Endodermal cell (in vitro differentiated cells): Measurements from ENCODE around the gene PTPRS. TPM values are rescaled to one million over a fixed set of nuclear protein-coding genes. Genes with fewer than 3 reads are reported as not detected.

Source experiments
- DNase-seq: peaks from one replicate; pipeline ENCODE4 v3.0.0-alpha.2; 2017
- H3K27ac ChIP-seq: 2 replicates; pipeline ENCODE4 v1.5.1; 2013; ENCODE audit warnings: mild to moderate bottlenecking, low read depth, low read length, moderate library complexity
- H3K27me3 ChIP-seq: 2 replicates; pipeline ENCODE4 v1.6.1; 2013; ENCODE audit warnings: mild to moderate bottlenecking, low read length, moderate library complexity; ENCODE audit not compliant: insufficient read depth, control insufficient read depth, poor library complexity, severe bottlenecking
- H3K36me3 ChIP-seq: 2 replicates; pipeline ENCODE4 v1.7.0; 2013; ENCODE audit warnings: mild to moderate bottlenecking, low read length, moderate library complexity; ENCODE audit not compliant: control insufficient read depth, insufficient read depth
- H3K4me1 ChIP-seq: one replicate; pipeline ENCODE4 v1.7.0; 2013; ENCODE audit warnings: low read length; ENCODE audit not compliant: control insufficient read depth, insufficient read depth
- H3K4me3 ChIP-seq: 2 replicates; pipeline ENCODE4 v1.5.1; 2013; ENCODE audit warnings: mild to moderate bottlenecking, low read length, moderate library complexity
- H3K9ac ChIP-seq: 2 replicates; pipeline ENCODE4 v1.6.1; 2013; ENCODE audit warnings: mild to moderate bottlenecking, low read length, moderate library complexity; ENCODE audit not compliant: poor library complexity, severe bottlenecking; ENCODE audit errors: extremely low read depth
- H3K9me3 ChIP-seq: 2 replicates; pipeline ENCODE4 v1.6.1; 2013; ENCODE audit warnings: mild to moderate bottlenecking, low read length, moderate library complexity; ENCODE audit not compliant: control insufficient read depth
- H3K27ac Mint-ChIP-seq: 2 replicates; pipeline ENCODE4 v1.8.0; 2020; ENCODE audit warnings: mixed read lengths
- H3K27me3 Mint-ChIP-seq: 2 replicates; pipeline ENCODE4 v1.8.0; 2021; ENCODE audit warnings: mild to moderate bottlenecking, mixed read lengths; ENCODE audit not compliant: insufficient read depth
- H3K36me3 Mint-ChIP-seq: 2 replicates; pipeline ENCODE4 v1.8.0; 2020; ENCODE audit warnings: low read depth, mixed read lengths
- H3K4me1 Mint-ChIP-seq: 2 replicates; pipeline ENCODE4 v1.8.0; 2020; ENCODE audit warnings: mixed read lengths
- H3K4me3 Mint-ChIP-seq: 2 replicates; pipeline ENCODE4 v1.8.0; 2020; ENCODE audit warnings: mild to moderate bottlenecking, moderate library complexity, mixed read lengths
- H3K9me3 Mint-ChIP-seq: 2 replicates; pipeline ENCODE4 v1.8.0; 2020; ENCODE audit warnings: mild to moderate bottlenecking, mixed read lengths
- WGBS, 2 experiments: methylation state at CpG; one replicate each; pipeline versions ENCODE4 v1.1.5 to v1.1.7; 2013; ENCODE audit warnings: missing lambda C conversion rate in 2 of 2, mixed read lengths in 1 of 2; ENCODE audit not compliant: insufficient coverage in 1 of 2, insufficient read length in 1 of 2; 5-methylcytosine and 5-hydroxymethylcytosine counted together
- total RNA-seq, 2 donors: library from RNA; stranded (reverse); fragmentation: NEBNext Ultra II Directional in 1 of 2; extraction: Animal tissue kit (Norgen Biotek cat#: 25700) in 1 of 2; gene quantifications; 2 replicates in 1 of 2; 3 replicates in 1 of 2; pipeline ENCODE4 v1.2.1, GENCODE V29; 2021
- TF ChIP-seq, protein P1 (sequence below): fragments of 200-600 bp; sonication (generic); conservative IDR thresholded peaks from 2 replicates; pipeline ENCODE4 v1.5.0; 2021; ENCODE audit warnings: antibody characterized with exemption, mild to moderate bottlenecking

The PTPRS gene
- total RNA-seq, 2 donors from 2014 or later = 226 to 248 TPM

DNA sequence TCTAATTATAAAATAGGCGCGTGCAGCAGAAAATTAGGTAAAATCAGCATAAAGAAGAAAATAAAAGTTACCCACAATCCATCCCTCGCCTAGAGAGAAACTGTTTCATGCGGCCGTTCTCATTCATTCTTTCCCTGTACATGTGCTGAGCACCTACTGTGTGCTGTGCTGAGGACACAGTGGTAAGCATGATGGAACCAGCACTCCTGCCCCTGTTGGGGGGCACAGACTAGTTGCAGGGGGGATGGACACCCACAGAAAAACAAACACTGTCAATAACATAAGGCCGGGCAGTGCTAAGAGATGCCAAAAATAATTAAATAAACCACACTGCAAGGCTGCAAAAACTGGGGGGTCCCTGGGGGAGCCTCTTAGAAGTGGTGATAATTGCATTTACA, 43.3 kb downstream of the PTPRS start:
- Mint-ChIP-seq H3K9me3 (no peaks in the 10 kb centered on the region), H3K27ac (no peak overlapping the region), H3K27me3 (peaks cover 2% of the 10 kb centered on the region), H3K4me3 (no peak overlapping the region), H3K4me1 (peaks cover 7% of the 10 kb centered on the region), H3K36me3 (peaks cover 28% of the 10 kb centered on the region)
- Histone ChIP-seq H3K36me3 (no peaks in the 10 kb centered on the region), H3K4me1 (no peaks in the 10 kb centered on the region), H3K9me3 (no peaks in the 10 kb centered on the region), H3K27me3 (no peaks in the 10 kb centered on the region), H3K9ac (no peak overlapping the region), H3K27ac (no peak overlapping the region), H3K4me3 (no peak overlapping the region)
- 98 to 100% methylated on average over 1 to 6 of the region's 6 CpGs for WGBS, 2 experiments
- no peak for DNase-seq
- TF ChIP-seq, protein P1, sequence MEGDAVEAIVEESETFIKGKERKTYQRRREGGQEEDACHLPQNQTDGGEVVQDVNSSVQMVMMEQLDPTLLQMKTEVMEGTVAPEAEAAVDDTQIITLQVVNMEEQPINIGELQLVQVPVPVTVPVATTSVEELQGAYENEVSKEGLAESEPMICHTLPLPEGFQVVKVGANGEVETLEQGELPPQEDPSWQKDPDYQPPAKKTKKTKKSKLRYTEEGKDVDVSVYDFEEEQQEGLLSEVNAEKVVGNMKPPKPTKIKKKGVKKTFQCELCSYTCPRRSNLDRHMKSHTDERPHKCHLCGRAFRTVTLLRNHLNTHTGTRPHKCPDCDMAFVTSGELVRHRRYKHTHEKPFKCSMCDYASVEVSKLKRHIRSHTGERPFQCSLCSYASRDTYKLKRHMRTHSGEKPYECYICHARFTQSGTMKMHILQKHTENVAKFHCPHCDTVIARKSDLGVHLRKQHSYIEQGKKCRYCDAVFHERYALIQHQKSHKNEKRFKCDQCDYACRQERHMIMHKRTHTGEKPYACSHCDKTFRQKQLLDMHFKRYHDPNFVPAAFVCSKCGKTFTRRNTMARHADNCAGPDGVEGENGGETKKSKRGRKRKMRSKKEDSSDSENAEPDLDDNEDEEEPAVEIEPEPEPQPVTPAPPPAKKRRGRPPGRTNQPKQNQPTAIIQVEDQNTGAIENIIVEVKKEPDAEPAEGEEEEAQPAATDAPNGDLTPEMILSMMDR = no peak

DNA sequence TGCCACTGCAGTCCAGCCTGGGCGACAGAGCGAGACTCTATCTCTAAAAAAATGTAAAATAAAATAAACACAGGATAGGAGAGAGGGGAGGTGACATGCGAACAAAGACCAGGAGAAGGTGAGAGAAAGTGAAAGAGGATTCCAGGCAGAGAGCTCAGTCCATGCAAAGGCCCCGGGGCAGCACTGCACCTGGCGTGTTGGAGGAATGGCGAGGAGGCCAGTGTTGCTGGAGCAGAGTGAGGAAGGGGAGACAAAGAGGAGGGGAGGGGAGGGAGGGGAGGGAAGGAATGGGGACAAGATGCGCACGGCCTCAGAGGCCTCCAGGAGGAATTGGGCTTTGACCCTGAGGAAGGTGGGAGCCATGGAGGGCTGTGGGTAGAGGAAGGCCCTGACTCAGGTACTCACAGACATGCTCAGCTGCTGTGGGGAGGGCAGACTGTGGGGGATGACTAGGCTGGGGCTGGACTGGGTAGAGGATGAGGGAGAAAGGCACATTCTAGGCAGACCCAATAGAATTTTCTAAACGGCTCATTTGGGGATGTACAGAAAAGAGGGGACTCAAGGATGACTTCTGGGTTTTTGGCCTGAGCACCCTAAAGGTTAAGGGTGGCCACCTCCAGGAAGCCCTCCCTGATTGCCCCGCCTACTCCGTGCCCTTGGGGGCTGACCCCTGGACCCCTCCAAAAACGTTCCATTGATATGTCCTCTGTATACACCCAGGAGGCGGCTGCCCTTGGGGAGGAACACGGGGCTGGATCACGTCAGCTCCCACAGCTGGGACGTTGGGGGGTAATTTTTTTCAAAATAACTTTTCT, 43.9 kb downstream of the PTPRS start:
- TF ChIP-seq, protein P1 = no peak
- no peak overlapping the region for H3K27ac Mint-ChIP-seq
- no peak for DNase-seq
- peaks cover 2% of the 10 kb centered on the region for H3K27me3 Mint-ChIP-seq
- no peaks in the 10 kb centered on the region for H3K27me3 ChIP-seq
- H3K9ac ChIP-seq = no peak overlapping the region
- H3K4me1 ChIP-seq = no peaks in the 10 kb centered on the region
- H3K4me3 ChIP-seq = no peak overlapping the region
- H3K9me3 ChIP-seq = no peaks in the 10 kb centered on the region
- no peak overlapping the region for H3K4me3 Mint-ChIP-seq
- H3K9me3 Mint-ChIP-seq = no peaks in the 10 kb centered on the region
- H3K36me3 Mint-ChIP-seq = peaks cover 28% of the 10 kb centered on the region
- H3K4me1 Mint-ChIP-seq = peaks cover 13% of the 10 kb centered on the region
- WGBS, 2 experiments = 91 to 97% methylated on average over 7 to 15 of the region's 16 CpGs
- H3K27ac ChIP-seq = no peak overlapping the region
- H3K36me3 ChIP-seq = no peaks in the 10 kb centered on the region

DNA sequence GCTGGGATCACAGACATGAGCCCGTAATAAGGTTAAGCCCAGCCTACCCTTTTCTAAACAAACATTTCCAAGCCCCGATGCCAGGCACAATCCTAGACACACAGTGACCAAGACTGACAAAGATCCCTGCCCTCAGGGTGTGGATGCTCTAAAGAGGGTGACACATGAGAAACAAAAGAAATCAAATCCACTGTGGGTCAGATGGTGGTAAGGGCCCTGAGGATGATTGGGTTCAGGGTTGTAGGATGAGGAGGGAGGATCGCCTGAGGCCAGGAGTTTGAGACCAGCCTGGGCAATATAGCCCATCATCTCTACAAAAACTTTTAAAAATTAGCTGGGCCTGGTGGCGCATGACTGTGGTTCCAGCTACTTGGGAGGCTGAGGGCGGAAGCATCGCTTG, 44.6 kb downstream of the PTPRS start:
- no peak for DNase-seq
- Histone ChIP-seq H3K27ac (no peak overlapping the region), H3K4me3 (no peak overlapping the region), H3K4me1 (no peaks in the 10 kb centered on the region), H3K36me3 (no peaks in the 10 kb centered on the region), H3K9ac (no peak overlapping the region), H3K27me3 (no peaks in the 10 kb centered on the region), H3K9me3 (no peaks in the 10 kb centered on the region)
- Mint-ChIP-seq H3K36me3 (peaks cover 26% of the 10 kb centered on the region), H3K4me1 (peaks cover 16% of the 10 kb centered on the region), H3K27ac (no peak overlapping the region), H3K9me3 (no peaks in the 10 kb centered on the region), H3K4me3 (no peak overlapping the region), H3K27me3 (peaks cover 2% of the 10 kb centered on the region)
- 95 to 98% methylated on average over 4 to 6 of the region's 6 CpGs for WGBS, 2 experiments
- TF ChIP-seq, protein P1 = no peak
